ENCODE measurements around the gene ADAMTS2.

Gene ADAMTS2

GRCh38 chr5:179169836-179170235, 175.4 kb downstream of the ADAMTS2 start:
- no peak for DNase-seq

GRCh38 chr5:179168664-179169063, 176.6 kb downstream of the ADAMTS2 start:
- DNase-seq: no peak

DNA sequence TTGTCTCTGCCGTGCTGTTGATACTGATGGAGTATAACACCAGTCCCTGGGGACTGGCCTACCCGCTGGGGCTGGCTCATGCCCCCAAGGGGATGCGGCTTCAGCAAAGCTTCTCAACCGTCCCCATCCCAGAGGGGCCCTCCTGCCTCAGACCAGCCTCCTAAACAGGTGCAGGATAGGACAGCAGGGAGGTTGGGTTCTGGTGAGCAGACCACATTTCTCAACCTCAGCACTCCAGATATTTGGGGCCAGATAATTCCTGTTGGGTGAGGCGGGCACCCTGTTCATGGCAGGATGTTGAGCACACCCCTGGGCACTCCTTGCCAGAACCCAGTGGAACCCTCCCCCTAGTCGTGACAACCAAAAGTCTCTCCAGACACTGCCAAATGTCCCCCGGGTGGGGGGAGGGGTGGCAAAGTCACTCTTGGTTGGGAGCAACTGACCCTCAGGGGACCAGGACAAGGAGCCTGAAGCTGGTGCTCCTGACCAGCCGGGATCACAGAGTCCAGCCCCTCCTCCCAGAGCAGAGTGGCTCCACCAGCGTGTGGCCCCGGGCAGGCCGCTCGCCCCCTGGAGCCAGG, 177.3 kb downstream of the ADAMTS2 start:
- no peak for DNase-seq

- DNase-seq: peak; percentile 12 to 44
Observed at GRCh38 chr5:179166886-179167841, 178.1 kb downstream of the ADAMTS2 start.

- DNase-seq: no peak
Observed at GRCh38 chr5:179166171-179166885, 178.9 kb downstream of the ADAMTS2 start.

DNA sequence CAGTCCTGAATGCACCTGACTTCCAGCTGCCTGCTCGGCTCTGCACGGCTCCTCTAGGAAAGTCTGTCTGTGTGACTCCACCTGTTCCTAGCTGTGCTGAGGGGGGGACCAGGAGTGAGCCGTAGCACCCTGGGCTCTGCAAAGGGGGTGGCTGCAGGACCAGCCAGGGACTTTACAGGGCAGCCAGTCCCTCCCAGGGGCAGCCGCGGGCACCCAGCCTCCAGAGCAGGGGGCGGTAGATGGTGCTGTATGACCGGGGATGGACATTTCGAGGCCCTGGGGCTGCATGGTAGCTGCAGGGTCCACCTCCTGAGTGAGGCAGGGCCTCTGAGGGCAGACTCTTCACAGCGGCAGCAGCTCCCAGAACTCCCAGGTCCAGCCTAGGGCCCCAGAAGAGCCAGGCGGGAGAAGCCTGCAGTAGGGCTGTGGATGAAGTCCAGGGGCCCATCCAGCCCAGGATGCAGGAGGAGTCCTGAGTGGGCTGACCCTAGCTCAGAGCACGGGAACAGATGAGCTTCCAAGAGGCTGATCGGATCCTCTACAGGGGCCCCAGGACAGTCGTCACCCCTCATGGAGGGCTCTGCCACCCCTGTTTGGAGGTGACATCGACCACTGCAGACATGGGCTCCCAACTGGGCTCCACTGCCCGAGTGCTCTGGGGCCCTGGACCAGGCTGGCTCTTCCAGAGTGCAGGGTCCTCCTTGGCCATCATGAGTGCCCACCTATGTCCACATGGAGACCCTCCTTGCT, 179.7 kb downstream of the ADAMTS2 start:
- DNase-seq: no peak

GRCh38 chr5:179164331-179165311, 180.6 kb downstream of the ADAMTS2 start:
- no peak for DNase-seq

DNA sequence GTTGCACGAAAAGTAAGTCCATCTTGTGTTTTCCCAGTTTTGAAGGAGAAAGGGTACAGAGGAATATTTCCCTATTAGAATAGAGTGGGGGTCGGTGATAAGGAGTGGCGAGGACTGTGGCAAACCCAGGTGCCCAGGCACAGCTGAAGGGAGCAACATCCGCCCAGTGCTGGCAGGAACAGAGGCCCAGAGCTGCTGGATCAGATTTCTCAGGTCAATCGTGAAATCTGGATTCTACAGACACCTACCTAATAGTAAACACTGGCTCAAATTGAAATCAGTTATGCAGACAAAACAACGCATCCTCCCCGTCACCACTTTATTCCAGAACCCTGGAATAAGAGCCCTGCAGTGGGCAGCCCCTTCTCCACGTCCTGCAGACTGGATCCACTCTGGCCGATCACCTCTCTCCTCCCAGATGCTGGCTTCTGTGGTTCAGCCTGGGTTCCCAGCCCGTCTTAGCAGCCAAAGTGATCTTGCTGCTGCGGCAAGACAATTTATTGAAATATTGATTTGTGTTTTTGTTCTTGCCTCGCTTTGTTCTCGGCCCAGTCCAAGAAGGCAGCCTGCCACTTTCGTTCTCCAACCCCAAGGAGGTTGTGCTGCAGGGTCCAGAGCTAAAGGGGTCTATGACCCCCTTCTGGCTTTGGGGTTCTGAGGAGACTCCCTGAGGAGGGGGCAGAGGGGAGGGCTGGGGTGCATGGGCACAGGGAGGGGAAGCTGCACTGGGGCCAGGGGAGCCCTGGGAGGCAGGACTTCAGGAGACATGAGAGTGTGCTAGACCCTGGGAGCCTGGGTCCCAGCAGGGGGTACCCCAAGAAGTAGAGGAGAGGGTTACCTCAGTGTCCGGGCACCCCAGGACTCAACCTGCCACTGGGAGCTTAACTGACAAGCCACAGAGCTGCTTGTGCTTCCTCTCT, 181.8 kb downstream of the ADAMTS2 start:
- DNase-seq: no peak

GRCh38 chr5:179162351-179163235, 182.7 kb downstream of the ADAMTS2 start:
- no peak for DNase-seq

- no peak for DNase-seq
Observed at GRCh38 chr5:179161901-179162300, 183.4 kb downstream of the ADAMTS2 start.

DNA sequence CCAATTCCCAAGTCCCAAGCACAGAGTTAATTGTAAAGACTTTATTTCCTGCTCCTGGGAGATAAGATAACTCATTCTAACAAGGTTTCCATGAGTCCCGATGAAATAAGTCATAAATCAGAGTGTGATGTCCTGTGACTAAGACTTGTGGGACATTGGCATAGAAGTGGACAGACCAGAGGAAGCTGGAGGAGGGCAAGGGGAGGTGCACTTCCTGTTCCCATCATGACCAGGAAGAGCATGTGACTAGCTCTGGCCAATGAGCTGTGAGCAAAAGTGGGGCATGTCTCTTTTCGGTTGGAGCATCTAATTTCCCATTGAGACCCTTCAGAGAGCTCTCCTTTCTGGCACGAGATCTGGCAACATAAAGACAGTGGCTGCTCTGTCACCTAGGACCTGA, 184.7 kb downstream of the ADAMTS2 start:
- DNase-seq: no peak

DNA sequence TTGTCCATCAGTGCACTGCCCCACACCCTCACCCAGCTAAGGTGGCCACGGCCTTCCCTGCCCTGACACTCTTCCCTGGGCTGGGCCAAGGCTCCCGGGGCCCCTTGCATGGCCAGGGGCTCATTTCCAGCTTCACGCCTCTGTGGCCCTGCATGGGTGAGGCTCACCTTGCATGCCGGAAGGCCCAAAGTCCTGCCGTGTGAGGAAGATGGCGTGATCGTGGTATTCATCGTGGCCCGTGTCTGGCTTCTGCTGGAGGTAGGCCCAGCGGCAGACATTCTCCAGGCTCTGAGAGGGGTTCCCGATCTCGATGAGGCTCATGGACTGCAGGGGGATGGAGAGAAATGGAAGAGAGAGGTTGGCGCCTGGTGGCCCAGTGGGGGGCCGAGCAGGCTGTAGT, 186.7 kb downstream of the ADAMTS2 start:
- no peak for DNase-seq

DNA sequence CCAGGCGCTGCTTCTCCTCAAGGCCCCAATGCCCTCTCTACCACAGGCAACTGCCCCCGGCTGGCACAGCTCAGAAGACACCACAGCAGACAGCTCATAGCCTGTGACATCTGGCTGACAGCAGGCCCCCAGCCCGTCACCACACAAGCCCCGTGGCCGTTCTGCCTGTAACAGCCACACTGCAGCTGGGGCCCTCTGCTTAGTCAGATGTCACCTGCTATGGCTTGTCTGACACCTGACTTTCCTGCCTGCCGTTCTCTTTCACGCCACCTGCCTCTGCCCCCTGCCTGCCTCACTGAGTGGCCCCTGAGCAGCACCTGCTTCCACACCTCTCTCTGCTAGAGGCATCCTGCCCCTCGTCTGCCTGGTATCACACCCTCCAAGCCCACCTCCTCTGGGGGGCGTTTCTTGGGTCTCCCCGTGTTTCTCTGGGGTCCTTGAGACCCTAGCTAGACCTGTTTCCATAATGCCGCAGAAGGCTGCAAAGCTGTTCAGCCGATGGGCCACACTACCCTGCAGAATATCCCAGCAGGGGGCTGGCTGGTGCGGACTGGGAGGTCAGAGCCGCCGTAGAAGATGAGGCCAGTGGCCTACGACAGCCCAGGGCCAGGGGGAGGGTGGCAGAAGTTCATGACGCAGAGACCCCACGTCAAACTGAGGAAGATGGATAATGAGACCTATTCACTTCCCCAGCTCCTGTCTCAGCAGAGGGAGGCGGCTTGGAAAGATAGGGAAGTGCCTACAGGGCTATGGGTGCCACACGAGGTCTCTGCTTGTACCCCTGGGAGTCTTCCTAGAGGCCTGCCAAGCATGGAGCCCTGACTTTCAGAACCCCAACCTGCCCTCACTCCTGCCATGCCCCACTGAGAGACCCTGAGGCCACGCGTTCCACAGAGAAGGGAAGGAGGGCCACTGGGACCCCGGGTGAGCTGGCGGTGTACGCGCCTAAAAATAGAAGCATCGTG, 190.0 kb downstream of the ADAMTS2 start:
- no peak for DNase-seq

DNA sequence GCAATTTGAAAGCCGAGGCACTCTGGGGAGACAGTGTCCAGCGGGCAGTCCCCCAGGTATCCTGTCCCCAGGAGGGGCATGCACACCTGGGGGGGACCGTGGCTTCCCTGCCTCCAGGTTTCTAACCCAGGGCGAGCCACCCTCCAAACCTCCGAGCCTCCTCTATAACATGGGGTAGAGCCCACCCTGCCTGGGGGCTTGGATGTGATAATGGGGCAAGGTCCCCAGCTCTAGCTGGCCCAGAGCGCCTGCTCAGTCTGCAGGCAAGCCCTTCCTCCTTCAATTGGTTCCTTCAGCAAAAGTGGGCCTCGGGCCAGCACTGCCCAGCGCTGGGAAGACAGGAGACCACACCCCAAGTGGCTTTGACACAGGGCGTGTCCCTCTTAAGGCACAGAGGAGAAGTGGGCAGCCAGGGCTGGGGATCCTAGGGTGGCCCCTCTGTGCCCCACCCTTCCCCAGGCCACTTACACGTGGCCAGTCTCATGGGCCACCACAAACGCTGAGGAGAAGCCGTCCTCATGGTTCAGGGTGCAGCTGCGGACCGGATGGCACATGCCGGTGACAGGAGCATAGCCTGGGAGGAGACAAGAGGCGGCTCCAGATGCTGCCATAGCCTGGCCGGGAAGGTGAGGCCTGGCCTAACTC, 190.8 kb downstream of the ADAMTS2 start:
- DNase-seq: no peak

GRCh38 chr5:179153921-179154345, 191.3 kb downstream of the ADAMTS2 start:
- no peak for DNase-seq

- no peak for DNase-seq
Observed at GRCh38 chr5:179153341-179153901, 191.8 kb downstream of the ADAMTS2 start.

GRCh38 chr5:179152941-179153340, 192.3 kb downstream of the ADAMTS2 start:
- DNase-seq: no peak

Measured in hippocampal formation (tissue), 2 donors.